Activated CD8-positive, alpha-beta T cell treated with anti-CD3 and anti-CD28 coated beads for 36 hours (primary cell): ENCODE data around the gene TRUB2. TPM values are rescaled to one million over a fixed set of nuclear protein-coding genes. Genes with fewer than 3 reads are reported as not detected.

Experiments
- ATAC-seq: fragments of 200-7000 bp; cut with Tn5 transposase; one replicate; pipeline ENCODE4 v1.10.0; 2021; ENCODE audit warnings: mild to moderate bottlenecking, moderate library complexity
- CTCF ChIA-PET: fragments of 350-600 bp; sonication (Branson Sonifier 250); formaldehyde crosslinking; loops from one replicate; lab custom pipeline; 2021; ENCODE audit warnings: antibody characterized with exemption; lab: Charles Lee
- POLR2A ChIA-PET: fragments of 350-600 bp; sonication (Branson Sonifier 250); formaldehyde crosslinking; loops from one replicate; lab custom pipeline; 2021; ENCODE audit warnings: antibody characterized with exemption; lab: Charles Lee
- DNase-seq: peaks from one replicate; pipeline ENCODE4 v3.0.0-alpha.2; 2020
- H3K27ac Mint-ChIP-seq: one replicate; pipeline ENCODE4 v1.8.0; 2021; ENCODE audit warnings: mild to moderate bottlenecking, mixed read lengths
- H3K27me3 Mint-ChIP-seq: one replicate; pipeline ENCODE4 v1.8.0; 2021; ENCODE audit warnings: mixed read lengths
- H3K36me3 Mint-ChIP-seq: one replicate; pipeline ENCODE4 v1.8.0; 2021; ENCODE audit warnings: low read depth, mixed read lengths
- H3K4me1 Mint-ChIP-seq: one replicate; pipeline ENCODE4 v1.8.0; 2021; ENCODE audit warnings: low read depth, mixed read lengths
- H3K4me3 Mint-ChIP-seq: one replicate; pipeline ENCODE4 v1.8.0; 2021; ENCODE audit warnings: mild to moderate bottlenecking, moderate library complexity, mixed read lengths
- H3K9me3 Mint-ChIP-seq: one replicate; pipeline ENCODE4 v1.8.0; 2021; ENCODE audit warnings: mixed read lengths
- CTCF ChIP-seq: fragments of 200-600 bp; IDR thresholded peaks from one replicate; pipeline ENCODE4 v1.8.0; 2022; ENCODE audit warnings: antibody characterized with exemption, mild to moderate bottlenecking
- intact Hi-C: fragments of 100-400 bp; cut with micrococcal nuclease; formaldehyde crosslinking; loops from one replicate; pipeline ENCODE4 v1.10.0; 2022
- total RNA-seq, 2 experiments: library from RNA; stranded (reverse); gene quantifications; one replicate each; pipeline ENCODE4 v1.2.3, GENCODE V29; 2021

TRUB2 gene
- total RNA-seq, 2 experiments from 2014 or later: 29.7 to 30.1 TPM

GRCh38 chr9:128317629-128318028 is 4.6 kb downstream of the TRUB2 start:
- H3K27ac Mint-ChIP-seq: no peak overlapping the region

GRCh38 chr9:128316421-128316820 is 5.8 kb downstream of the TRUB2 start:
- Mint-ChIP-seq H3K27me3 (no peaks in the 10 kb centered on the region), H3K9me3 (no peaks in the 10 kb centered on the region), H3K36me3 (peaks cover 9% of the 10 kb centered on the region), H3K27ac (no peak overlapping the region), H3K4me3 (no peak overlapping the region), H3K4me1 (peaks cover 2% of the 10 kb centered on the region)
- no peak for TF ChIP-seq CTCF
- intact Hi-C loops: no loop called here
- ATAC-seq (no peak), DNase-seq (no peak)
- CTCF ChIA-PET: no interaction called here
- POLR2A ChIA-PET: no interaction called here

More at GRCh38 chr9:128317629-128318028, 4.6 kb downstream of the TRUB2 start:
- ChIA-PET CTCF (no interaction called here), POLR2A (interaction anchor here (0.9 kb wide), 1 partner anchor 18 kb away, joined by 3 read pairs; no protein-coding TSS in a partner anchor)
- H3K9me3 Mint-ChIP-seq: no peaks in the 10 kb centered on the region
- no peak for TF ChIP-seq CTCF
- H3K4me3 Mint-ChIP-seq: no peak overlapping the region
- H3K27me3 Mint-ChIP-seq: no peaks in the 10 kb centered on the region
- DNase-seq (no peak), ATAC-seq (no peak)
- H3K4me1 Mint-ChIP-seq: peaks cover 4% of the 10 kb centered on the region
- intact Hi-C loops: no loop called here
- peaks cover 7% of the 10 kb centered on the region for H3K36me3 Mint-ChIP-seq

- no peak for ATAC-seq
- ChIA-PET POLR2A (interaction anchor here (1.9 kb wide), 1 partner anchor 14 kb away, joined by 5 read pairs; no protein-coding TSS in a partner anchor), CTCF (interaction anchor here (1.2 kb wide), 1 partner anchor 48 kb away, joined by 5 read pairs; no protein-coding TSS in a partner anchor)
- Mint-ChIP-seq H3K27me3 (no peaks in the 10 kb centered on the region), H3K4me1 (no peaks in the 10 kb centered on the region), H3K27ac (no peak overlapping the region), H3K4me3 (no peak overlapping the region), H3K36me3 (peaks cover 11% of the 10 kb centered on the region), H3K9me3 (no peaks in the 10 kb centered on the region)
- intact Hi-C loops: no loop called here
- no peak for TF ChIP-seq CTCF
- DNase-seq: no peak
Measured at GRCh38 chr9:128314697-128315096, 7.5 kb downstream of the TRUB2 start.

- DNase-seq (no peak), ATAC-seq (no peak)
- Mint-ChIP-seq H3K4me3 (no peak overlapping the region), H3K9me3 (no peaks in the 10 kb centered on the region), H3K36me3 (peaks cover 11% of the 10 kb centered on the region), H3K27ac (no peak overlapping the region), H3K27me3 (no peaks in the 10 kb centered on the region), H3K4me1 (no peaks in the 10 kb centered on the region)
- ChIA-PET POLR2A (interaction anchor here (1.1 kb wide), 1 partner anchor 10 kb away, joined by 4 read pairs; no protein-coding TSS in a partner anchor), CTCF (interaction anchor here (1.3 to 4.5 kb wide), 4 partner anchors 10 to 56 kb away, joined by 3 to 21 read pairs (median 6); no protein-coding TSS in a partner anchor)
- intact Hi-C loops: no loop called here
- no peak for TF ChIP-seq CTCF
Measured at GRCh38 chr9:128310461-128310860, 11.8 kb downstream of the TRUB2 start.

GRCh38 chr9:128309551-128309950 is 12.7 kb downstream of the TRUB2 start:
- intact Hi-C loops: no loop called here
- no peaks in the 10 kb centered on the region for H3K9me3 Mint-ChIP-seq
- no peak for TF ChIP-seq CTCF
- H3K27me3 Mint-ChIP-seq: no peaks in the 10 kb centered on the region
- no peaks in the 10 kb centered on the region for H3K4me1 Mint-ChIP-seq
- H3K36me3 Mint-ChIP-seq: peaks cover 11% of the 10 kb centered on the region
- POLR2A ChIA-PET: interaction anchor here (0.6 kb wide), 1 partner anchor 82 kb away, joined by 3 read pairs; no protein-coding TSS in a partner anchor
- DNase-seq (no peak), ATAC-seq (no peak)
- CTCF ChIA-PET: interaction anchor here (1.5 to 4.5 kb wide), 2 partner anchors 9 to 13 kb away, joined by 6 to 21 read pairs; no protein-coding TSS in a partner anchor
- H3K27ac Mint-ChIP-seq: no peak overlapping the region
- H3K4me3 Mint-ChIP-seq: no peak overlapping the region
